ENCODE data around the gene NAALADL2.

The NAALADL2 gene

DNA sequence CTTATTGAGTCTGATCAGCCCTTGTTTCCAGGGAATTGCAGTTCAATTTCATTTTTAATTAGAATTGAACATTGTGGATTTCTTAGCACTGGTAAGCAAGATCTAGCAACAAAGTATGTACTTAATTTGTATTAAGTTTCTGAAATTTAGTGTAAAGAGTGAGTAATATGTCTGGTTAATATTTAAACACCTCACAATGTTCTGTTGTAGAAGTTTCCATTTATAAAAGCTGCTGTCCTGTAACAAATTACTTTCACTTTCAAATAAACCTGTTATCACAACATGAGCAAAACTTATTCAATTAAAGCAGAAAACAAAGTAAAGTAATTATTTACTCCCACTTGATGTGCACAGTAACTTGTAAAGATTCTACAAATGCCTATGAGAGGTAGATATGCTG lies 448.5 kb downstream of the NAALADL2 start:
- no peak for DNase-seq (ENCODE audit: low read depth in 2 of 2)

GRCh38 chr3:175308097-175308496 lies 449.0 kb downstream of the NAALADL2 start:
- DNase-seq (ENCODE audit: low read depth in 2 of 2): no peak

GRCh38 chr3:175310046-175310445 lies 450.9 kb downstream of the NAALADL2 start:
- DNase-seq (ENCODE audit: low read depth in 2 of 2): no peak

GRCh38 chr3:175311404-175311803 lies 452.3 kb downstream of the NAALADL2 start:
- no peak for DNase-seq (ENCODE audit: low read depth in 2 of 2)

GRCh38 chr3:175311946-175312345 lies 452.8 kb downstream of the NAALADL2 start:
- no peak for DNase-seq (ENCODE audit: low read depth in 2 of 2)

GRCh38 chr3:175312791-175313190 lies 453.7 kb downstream of the NAALADL2 start:
- DNase-seq (ENCODE audit: low read depth in 2 of 2): no peak

GRCh38 chr3:175316799-175317198 lies 457.7 kb downstream of the NAALADL2 start:
- DNase-seq (ENCODE audit: low read depth in 2 of 2): no peak

DNA sequence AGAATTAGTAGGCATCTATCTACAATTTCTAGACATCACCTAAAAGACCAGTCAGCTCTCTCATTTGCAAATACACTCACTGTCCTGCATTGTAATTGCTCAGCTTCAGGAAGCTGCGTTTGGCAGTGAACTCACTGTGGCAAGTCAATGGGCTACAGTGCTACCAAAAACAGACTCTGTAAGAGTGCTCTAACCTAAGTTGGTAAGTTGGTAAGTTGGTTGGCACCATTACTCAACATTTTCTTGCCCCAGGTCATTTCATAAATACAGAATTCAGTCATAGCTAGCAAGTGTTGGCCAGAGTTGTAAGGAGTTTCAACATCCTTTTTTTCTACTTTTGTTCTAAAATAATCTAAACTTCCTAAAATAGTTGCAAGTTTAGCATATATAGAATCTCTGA lies 466.3 kb downstream of the NAALADL2 start:
- DNase-seq (ENCODE audit: low read depth in 2 of 2): no peak

- no peak for DNase-seq (ENCODE audit: low read depth in 2 of 2)
Measured at GRCh38 chr3:175326041-175326440, 466.9 kb downstream of the NAALADL2 start.

- DNase-seq (ENCODE audit: low read depth in 2 of 2): no peak
Measured at GRCh38 chr3:175329373-175329772, 470.2 kb downstream of the NAALADL2 start.

DNA sequence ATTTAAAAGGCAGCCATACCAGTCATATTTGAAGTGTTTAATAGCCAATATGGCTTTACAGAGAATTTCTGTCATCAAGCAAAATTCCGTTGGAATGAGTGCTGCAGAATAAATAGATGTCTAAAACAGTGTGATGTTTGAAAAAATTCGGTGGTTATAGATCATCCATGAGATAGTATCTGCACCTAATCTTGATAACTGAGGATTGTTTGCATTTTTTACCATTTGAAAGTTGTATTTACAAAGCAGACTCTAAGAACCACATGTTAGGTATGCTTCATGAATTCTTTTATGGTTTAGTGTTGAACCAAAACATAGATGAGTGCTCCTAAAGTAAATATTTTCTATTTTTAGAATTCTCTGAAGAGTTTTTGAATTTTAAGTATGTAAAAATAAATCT lies 476.1 kb downstream of the NAALADL2 start:
- DNase-seq (ENCODE audit: low read depth in 2 of 2): no peak

DNA sequence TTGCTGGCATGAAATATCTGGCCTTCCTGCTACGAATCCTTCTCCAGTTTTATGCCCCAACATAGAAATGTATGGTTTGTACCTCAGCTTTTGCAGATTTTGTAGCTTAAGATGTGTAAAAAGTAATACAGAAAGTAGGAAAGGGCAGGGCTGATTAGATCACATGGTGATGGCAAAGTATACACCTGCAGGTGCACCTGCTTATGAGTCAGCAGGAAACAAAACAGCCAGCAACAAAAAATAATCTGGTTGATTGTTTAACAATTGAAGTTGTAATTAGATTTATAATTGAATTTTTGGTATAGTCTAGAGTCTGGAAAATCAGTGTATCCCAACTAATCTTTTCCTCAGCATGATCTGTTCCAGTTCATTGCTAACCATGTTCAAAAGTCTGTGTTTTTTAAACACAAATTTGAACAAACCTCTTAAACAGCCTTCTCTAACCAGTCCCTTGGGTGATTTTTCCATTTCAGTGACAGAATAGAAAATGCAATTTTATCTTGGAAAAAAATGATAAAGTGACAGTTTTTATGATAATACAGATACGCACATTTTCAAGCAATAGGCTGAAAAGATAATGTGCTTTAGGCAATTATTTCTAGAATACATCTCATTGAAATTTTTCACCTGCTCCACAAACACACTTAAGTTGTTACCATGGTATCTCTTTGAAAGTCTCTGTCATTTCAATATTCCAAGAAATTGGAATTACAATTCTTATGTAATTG lies 477.4 kb downstream of the NAALADL2 start:
- no peak for DNase-seq (ENCODE audit: low read depth in 2 of 2)

- DNase-seq (ENCODE audit: low read depth in 2 of 2): no peak
Measured at GRCh38 chr3:175337631-175338030, 478.5 kb downstream of the NAALADL2 start.

GRCh38 chr3:175338775-175339535 lies 479.8 kb downstream of the NAALADL2 start:
- no peak for DNase-seq (ENCODE audit: low read depth in 2 of 2)

GRCh38 chr3:175340338-175341015 lies 481.3 kb downstream of the NAALADL2 start:
- DNase-seq (ENCODE audit: low read depth in 2 of 2): no peak

GRCh38 chr3:175342196-175342595 lies 483.1 kb downstream of the NAALADL2 start:
- DNase-seq (ENCODE audit: low read depth in 2 of 2): no peak

- no peak for DNase-seq (ENCODE audit: low read depth in 2 of 2)
Measured at GRCh38 chr3:175343946-175344345, 484.8 kb downstream of the NAALADL2 start.

GRCh38 chr3:175346573-175347356 lies 487.6 kb downstream of the NAALADL2 start:
- DNase-seq (ENCODE audit: low read depth in 2 of 2): no peak

DNA sequence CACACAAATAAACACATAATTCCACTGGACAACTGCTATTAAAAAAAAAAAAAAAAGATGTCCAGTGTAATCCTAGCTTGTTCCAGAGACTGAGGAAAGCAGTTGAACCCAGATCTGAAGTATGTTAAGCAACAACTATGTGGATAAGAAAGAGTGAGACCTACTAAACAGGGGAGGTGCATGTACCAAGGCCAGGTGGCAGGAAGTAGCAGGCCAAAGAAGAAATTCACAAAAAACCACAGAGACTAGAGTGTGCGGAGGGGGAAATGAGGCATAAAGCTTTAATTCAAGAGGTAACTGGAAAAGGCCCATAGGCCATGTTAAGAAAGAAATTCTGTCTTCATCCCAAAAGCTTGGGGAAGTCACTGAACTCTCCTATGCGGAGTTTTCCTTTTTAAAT lies 490.0 kb downstream of the NAALADL2 start:
- no peak for DNase-seq (ENCODE audit: low read depth in 2 of 2)

DNA sequence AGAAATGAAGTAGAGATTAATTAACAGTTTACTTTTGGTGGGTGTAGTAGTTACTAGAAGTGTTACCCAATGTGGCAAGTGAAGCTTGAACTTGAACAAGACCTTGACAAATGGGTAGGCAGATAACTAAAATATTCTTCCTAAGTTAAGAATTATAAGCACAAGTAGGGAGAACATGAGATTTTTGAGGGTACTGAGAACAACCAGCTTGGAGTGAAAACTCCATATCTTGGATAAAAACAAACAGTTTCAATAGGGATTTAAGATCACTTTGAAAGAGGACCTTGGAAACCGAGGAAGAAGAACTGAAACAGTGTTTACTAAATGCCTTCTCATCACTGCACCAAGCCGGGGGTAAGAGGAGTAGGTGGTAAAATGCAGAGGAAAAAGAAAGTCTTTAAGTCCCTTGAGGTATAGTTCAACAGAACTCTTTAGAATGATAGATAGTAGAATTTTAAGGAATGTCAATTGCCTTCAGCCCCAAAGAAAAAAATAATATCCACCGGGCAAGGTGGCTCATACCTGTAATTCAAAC lies 496.7 kb downstream of the NAALADL2 start:
- DNase-seq (ENCODE audit: low read depth in 2 of 2): no peak

DNA sequence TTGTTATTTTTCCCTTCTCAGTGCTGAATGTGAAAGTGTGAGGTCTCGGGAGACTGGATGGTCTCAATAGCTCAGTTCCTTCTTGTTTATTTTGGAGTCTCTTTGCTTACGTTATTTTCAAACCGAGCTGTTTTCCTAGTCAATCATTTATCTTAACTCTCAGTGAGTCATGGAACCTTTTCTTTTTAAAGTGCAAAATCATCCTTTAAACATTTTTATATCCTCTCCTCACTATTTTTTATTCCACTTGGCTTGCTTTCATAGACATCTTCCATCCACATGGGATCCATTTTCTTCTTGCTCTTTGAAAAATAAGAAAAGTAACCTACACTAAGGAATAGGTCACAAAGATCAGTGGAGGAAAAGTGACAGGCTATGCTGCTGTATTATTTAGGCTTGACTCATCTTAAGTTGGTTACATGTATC lies 497.8 kb downstream of the NAALADL2 start:
- no peak for DNase-seq (ENCODE audit: low read depth in 2 of 2)

- no peak for DNase-seq (ENCODE audit: low read depth in 2 of 2)
Measured at GRCh38 chr3:175357758-175358157, 498.6 kb downstream of the NAALADL2 start.

Measured in stimulated activated CD8-positive, alpha-beta memory T cell treated with anti-CD3 and anti-CD28 coated beads, Interleukin-15, amount 100 ng/mL, for 4 hours (primary cell).